ENCODE measurements around the gene MRPL39. TPM values are rescaled to one million over a fixed set of nuclear protein-coding genes. Genes with fewer than 3 reads are reported as not detected.

The MRPL39 gene
- 45.7 and 46.6 TPM in 2 replicates for polyA plus RNA-seq (2013)

DNA sequence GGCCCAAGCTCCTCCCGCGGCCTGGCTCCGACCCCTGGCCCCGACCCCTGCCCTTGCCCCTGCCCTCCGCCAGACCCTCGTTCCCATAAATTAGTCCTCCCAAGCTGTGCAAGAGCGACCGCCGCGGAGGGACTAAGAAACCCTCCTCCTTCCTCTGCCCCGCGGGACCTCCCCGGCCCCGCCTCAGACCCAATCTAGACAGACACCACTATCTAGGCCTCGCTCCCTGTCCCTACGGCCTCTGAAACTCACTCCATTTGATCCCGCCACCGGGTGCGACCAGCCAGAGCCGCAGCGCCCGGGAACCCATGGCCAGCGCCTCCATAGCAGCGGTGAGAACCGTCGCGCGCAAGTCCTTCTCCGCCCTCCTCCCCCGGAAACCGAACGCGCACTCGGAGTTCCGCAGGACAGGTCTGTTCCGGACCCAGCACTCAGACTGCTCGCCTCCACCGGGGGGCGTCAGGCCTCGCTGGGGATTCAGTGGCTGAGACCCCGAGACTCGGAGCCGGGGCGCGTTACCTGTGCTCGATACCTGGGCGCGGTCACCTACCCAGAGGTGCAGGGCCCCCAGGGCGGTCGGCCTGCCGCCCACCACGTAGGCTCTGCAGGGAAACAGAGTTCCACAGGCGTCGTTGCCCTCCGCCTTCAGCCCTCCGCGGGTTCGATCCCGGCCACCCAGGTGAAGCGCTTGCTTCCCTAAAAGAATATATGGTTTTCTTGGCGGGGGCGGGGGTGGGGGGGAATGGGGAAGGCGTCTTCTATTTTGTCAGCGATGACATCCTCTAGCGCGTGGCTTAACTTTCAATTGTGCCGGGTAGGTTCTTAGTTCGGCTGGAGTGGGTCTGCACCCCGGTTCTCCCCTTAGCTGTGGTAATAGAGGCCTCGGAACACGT lies at the start of gene MRPL39:
TSS of gene MRPL39 (minus strand) at position 331 of the 893 bp plus-strand sequence. CDS start at position 325, 6 bp downstream.
- Histone ChIP-seq H3K9me3 (ENCODE audit: insufficient read depth, low read depth, low read length) (no peaks in the 10 kb centered on the region), H3K36me3 (ENCODE audit: control insufficient read depth in 1 of 2, insufficient read depth in 2 of 2, low read length in 2 of 2) (peaks cover 5 to 13% of the 10 kb centered on the region in 2 experiments), H3K4me2 (ENCODE audit: low read length) (peak within 1 kb of the TSS; percentile 74), H3K23ac (ENCODE audit: low read length) (no peak within 1 kb of the TSS), H4K12ac (ENCODE audit: low read depth, low read length) (peak within 1 kb of the TSS; percentile 99), H3K18ac (ENCODE audit: low read length) (peak within 1 kb of the TSS; percentile 92), H2BK120ac (ENCODE audit: insufficient read depth, low read length, poor library complexity) (peak within 1 kb of the TSS; percentile 79), H4K8ac (ENCODE audit: low read depth, low read length) (peak within 1 kb of the TSS; percentile 100), H2AFZ (ENCODE audit: insufficient read depth, low read length, poor library complexity) (peak within 1 kb of the TSS; percentile 96), H3K4me3 (ENCODE audit: low read depth, low read length) (peak within 1 kb of the TSS; percentile 90), H3K9ac (ENCODE audit: low read length) (peak within 1 kb of the TSS; percentile 82), H3K14ac (ENCODE audit: low read length) (peak within 1 kb of the TSS; percentile 97), H3K4ac (ENCODE audit: low read depth, low read length) (peak within 1 kb of the TSS; percentile 60), H2BK5ac (ENCODE audit: low read depth, low read length, poor library complexity) (peak within 1 kb of the TSS; percentile 89), H3K79me2 (ENCODE audit: control insufficient read depth, insufficient read depth, low read length, poor library complexity) (peaks cover 4% of the 10 kb centered on the region), H4K91ac (ENCODE audit: low read depth, low read length) (peak within 1 kb of the TSS; percentile 89), H3K27ac (ENCODE audit: low read depth, low read length) (peak within 1 kb of the TSS; percentile 60), H3K79me1 (ENCODE audit: low read length) (peaks cover 5% of the 10 kb centered on the region), H3K4me1 (ENCODE audit: control insufficient read depth in 1 of 2, insufficient read depth in 2 of 2, low read length in 2 of 2) (peaks cover 0 to 2% of the 10 kb centered on the region in 2 experiments), H3K27me3 (ENCODE audit: insufficient read depth, low read length) (no peaks in the 10 kb centered on the region), H2BK12ac (ENCODE audit: low read length) (no peak within 1 kb of the TSS), H2AK5ac (ENCODE audit: low read length) (no peak within 1 kb of the TSS)
- DNase-seq: peak; percentile 81 to 89
- no CpG with 5 or more reads among the region's 71 CpGs for WGBS (ENCODE audit: extremely low coverage, insufficient coverage, insufficient read length)

- no peak overlapping the region for H3K9ac ChIP-seq (ENCODE audit: low read length)
- no peak overlapping the region for H3K4me2 ChIP-seq (ENCODE audit: low read length)
- H3K4ac ChIP-seq (ENCODE audit: low read depth, low read length): no peak overlapping the region
- no peak overlapping the region for H2AK5ac ChIP-seq (ENCODE audit: low read length)
- H4K12ac ChIP-seq (ENCODE audit: low read depth, low read length): no peak overlapping the region
- no peak overlapping the region for H2AFZ ChIP-seq (ENCODE audit: insufficient read depth, low read length, poor library complexity)
- H3K23ac ChIP-seq (ENCODE audit: low read length): no peak overlapping the region
- H3K27ac ChIP-seq (ENCODE audit: low read depth, low read length): no peak overlapping the region
- H2BK5ac ChIP-seq (ENCODE audit: low read depth, low read length, poor library complexity): no peak overlapping the region
- no peaks in the 10 kb centered on the region for H3K27me3 ChIP-seq (ENCODE audit: insufficient read depth, low read length)
- no peak overlapping the region for H2BK120ac ChIP-seq (ENCODE audit: insufficient read depth, low read length, poor library complexity)
- no peak overlapping the region for H4K8ac ChIP-seq (ENCODE audit: low read depth, low read length)
- no CpG with 5 or more reads among the region's 2 CpGs for WGBS (ENCODE audit: extremely low coverage, insufficient coverage, insufficient read length)
- no peak overlapping the region for H3K14ac ChIP-seq (ENCODE audit: low read length)
- H3K79me1 ChIP-seq (ENCODE audit: low read length): no peaks in the 10 kb centered on the region
- no peak for DNase-seq
- no peaks in the 10 kb centered on the region for H3K9me3 ChIP-seq (ENCODE audit: insufficient read depth, low read depth, low read length)
- H3K36me3 ChIP-seq (ENCODE audit: control insufficient read depth in 1 of 2, insufficient read depth in 2 of 2, low read length in 2 of 2): no peaks in the 10 kb centered on the region
- no peak overlapping the region for H3K4me3 ChIP-seq (ENCODE audit: low read depth, low read length)
- no peak overlapping the region for H2BK12ac ChIP-seq (ENCODE audit: low read length)
- H3K79me2 ChIP-seq (ENCODE audit: control insufficient read depth, insufficient read depth, low read length, poor library complexity): no peaks in the 10 kb centered on the region
- no peak overlapping the region for H3K18ac ChIP-seq (ENCODE audit: low read length)
- H3K4me1 ChIP-seq (ENCODE audit: control insufficient read depth in 1 of 2, insufficient read depth in 2 of 2, low read length in 2 of 2): no peaks in the 10 kb centered on the region
- H4K91ac ChIP-seq (ENCODE audit: low read depth, low read length): no peak overlapping the region
Observed at GRCh38 chr21:25656412-25656811, 49.1 kb upstream of the MRPL39 start.

DNA sequence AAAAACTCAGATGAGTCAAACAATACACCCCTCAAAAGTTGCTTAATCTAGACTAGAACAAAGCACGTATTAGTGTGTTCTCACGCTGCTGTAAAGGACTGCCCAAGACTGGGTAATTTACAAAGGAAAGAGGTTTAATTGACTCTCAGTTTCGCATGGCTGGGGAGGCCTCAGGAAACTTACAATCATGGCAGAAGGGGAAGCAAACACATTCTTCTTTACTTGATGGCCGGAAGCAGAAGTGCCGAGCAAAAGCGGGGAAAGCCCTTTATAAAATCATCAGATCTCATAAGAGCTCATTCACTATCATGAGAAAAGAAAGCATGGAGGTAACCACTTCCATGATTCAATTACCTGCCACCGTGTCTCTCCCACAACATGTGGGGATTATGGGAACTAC lies 41.9 kb upstream of the MRPL39 start:
- Histone ChIP-seq H3K9me3 (ENCODE audit: insufficient read depth, low read depth, low read length) (no peaks in the 10 kb centered on the region), H3K4me3 (ENCODE audit: low read depth, low read length) (no peak overlapping the region), H2BK12ac (ENCODE audit: low read length) (no peak overlapping the region), H2BK120ac (ENCODE audit: insufficient read depth, low read length, poor library complexity) (no peak overlapping the region), H3K4me1 (ENCODE audit: control insufficient read depth in 1 of 2, insufficient read depth in 2 of 2, low read length in 2 of 2) (no peaks in the 10 kb centered on the region), H4K8ac (ENCODE audit: low read depth, low read length) (no peak overlapping the region), H3K4ac (ENCODE audit: low read depth, low read length) (no peak overlapping the region), H3K27ac (ENCODE audit: low read depth, low read length) (no peak overlapping the region), H2AK5ac (ENCODE audit: low read length) (no peak overlapping the region), H3K27me3 (ENCODE audit: insufficient read depth, low read length) (no peaks in the 10 kb centered on the region), H3K18ac (ENCODE audit: low read length) (no peak overlapping the region), H2BK5ac (ENCODE audit: low read depth, low read length, poor library complexity) (no peak overlapping the region), H3K79me2 (ENCODE audit: control insufficient read depth, insufficient read depth, low read length, poor library complexity) (no peaks in the 10 kb centered on the region), H3K14ac (ENCODE audit: low read length) (no peak overlapping the region), H3K79me1 (ENCODE audit: low read length) (no peaks in the 10 kb centered on the region), H4K91ac (ENCODE audit: low read depth, low read length) (no peak overlapping the region), H3K4me2 (ENCODE audit: low read length) (no peak overlapping the region), H3K9ac (ENCODE audit: low read length) (no peak overlapping the region), H2AFZ (ENCODE audit: insufficient read depth, low read length, poor library complexity) (no peak overlapping the region), H3K36me3 (ENCODE audit: control insufficient read depth in 1 of 2, insufficient read depth in 2 of 2, low read length in 2 of 2) (no peaks in the 10 kb centered on the region), H4K12ac (ENCODE audit: low read depth, low read length) (no peak overlapping the region), H3K23ac (ENCODE audit: low read length) (no peak overlapping the region)
- no peak for DNase-seq
- WGBS (ENCODE audit: extremely low coverage, insufficient coverage, insufficient read length): no CpG with 5 or more reads among the region's 7 CpGs

DNA sequence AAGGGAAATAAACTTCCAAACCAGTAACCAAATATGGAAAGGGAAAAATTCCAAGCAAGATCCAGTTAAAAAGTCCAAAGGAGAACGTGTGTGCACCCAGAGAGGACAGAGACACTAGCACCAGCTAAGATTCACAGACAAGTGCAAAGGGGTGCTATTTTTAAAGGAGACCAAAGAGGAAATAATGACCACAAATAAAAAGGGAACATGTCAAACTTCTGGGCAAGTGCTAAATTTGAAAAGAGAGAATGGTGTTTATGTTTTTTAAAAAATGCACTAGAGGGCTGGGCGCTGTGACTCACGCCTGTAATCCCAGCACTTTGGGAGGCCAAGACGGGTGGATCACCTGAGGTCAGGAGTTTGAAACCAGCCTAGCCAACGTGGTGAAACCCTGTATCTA lies 40.4 kb upstream of the MRPL39 start:
- Histone ChIP-seq H4K12ac (ENCODE audit: low read depth, low read length) (no peak overlapping the region), H3K18ac (ENCODE audit: low read length) (no peak overlapping the region), H3K9me3 (ENCODE audit: insufficient read depth, low read depth, low read length) (no peaks in the 10 kb centered on the region), H3K27ac (ENCODE audit: low read depth, low read length) (no peak overlapping the region), H4K91ac (ENCODE audit: low read depth, low read length) (no peak overlapping the region), H2BK5ac (ENCODE audit: low read depth, low read length, poor library complexity) (no peak overlapping the region), H2BK120ac (ENCODE audit: insufficient read depth, low read length, poor library complexity) (no peak overlapping the region), H3K9ac (ENCODE audit: low read length) (no peak overlapping the region), H2AK5ac (ENCODE audit: low read length) (no peak overlapping the region), H3K4ac (ENCODE audit: low read depth, low read length) (no peak overlapping the region), H2AFZ (ENCODE audit: insufficient read depth, low read length, poor library complexity) (no peak overlapping the region), H3K79me1 (ENCODE audit: low read length) (no peaks in the 10 kb centered on the region), H3K4me1 (ENCODE audit: control insufficient read depth in 1 of 2, insufficient read depth in 2 of 2, low read length in 2 of 2) (no peaks in the 10 kb centered on the region), H3K36me3 (ENCODE audit: control insufficient read depth in 1 of 2, insufficient read depth in 2 of 2, low read length in 2 of 2) (no peaks in the 10 kb centered on the region), H3K4me2 (ENCODE audit: low read length) (no peak overlapping the region), H3K79me2 (ENCODE audit: control insufficient read depth, insufficient read depth, low read length, poor library complexity) (no peaks in the 10 kb centered on the region), H3K23ac (ENCODE audit: low read length) (no peak overlapping the region), H3K27me3 (ENCODE audit: insufficient read depth, low read length) (no peaks in the 10 kb centered on the region), H2BK12ac (ENCODE audit: low read length) (no peak overlapping the region), H3K14ac (ENCODE audit: low read length) (no peak overlapping the region), H3K4me3 (ENCODE audit: low read depth, low read length) (no peak overlapping the region), H4K8ac (ENCODE audit: low read depth, low read length) (no peak overlapping the region)
- WGBS (ENCODE audit: extremely low coverage, insufficient coverage, insufficient read length): no CpG with 5 or more reads among the region's 5 CpGs
- DNase-seq: peak in 1 of 2 donors; percentile 17
